ENCODE results near the gene KIAA0513. TPM values are rescaled to one million over a fixed set of nuclear protein-coding genes. Genes with fewer than 3 reads are reported as not detected.
A peak's percentile ranks its signal among the peaks of the same experiment; 100 is the strongest.
"Not testable (repeated sequence)": the region's sequence is repeated elsewhere in the genome, so short reads cannot be mapped to it uniquely, and the experiment has no call there.

KIAA0513 gene
- total RNA-seq, 2 donors from 2014 or later = 13.4 to 50.1 TPM

- H3K36me3 ChIP-seq = no peaks in the 10 kb centered on the region
- DNase-seq (ENCODE audit: low spot score) = no peak
- no peak for TF ChIP-seq CTCF (IDR thresholded peaks at IDR 0.05)
- H3K4me1 ChIP-seq (ENCODE audit: control insufficient read depth in 1 of 2, low read depth in 2 of 2) = peaks cover 5 to 7% of the 10 kb centered on the region in 2 donors
- H3K9me3 ChIP-seq = no peaks in the 10 kb centered on the region
- no peak overlapping the region for H3K27ac ChIP-seq
- no peak overlapping the region for H3K4me3 ChIP-seq
- ATAC-seq (ENCODE audit: insufficient number of reproducible peaks, low FRiP score, low read depth) = no peak
- H3K27me3 ChIP-seq (replicated peaks; ENCODE audit: insufficient read depth) = no peaks in the 10 kb centered on the region
These were observed 85.7 kb downstream of the KIAA0513 start for GRCh38 chr16:85113168-85113733.

GRCh38 chr16:85113913-85114312 lies 86.3 kb downstream of the KIAA0513 start:
- Histone ChIP-seq H3K27ac (no peak overlapping the region), H3K27me3 (replicated peaks; ENCODE audit: insufficient read depth) (no peaks in the 10 kb centered on the region), H3K9me3 (no peaks in the 10 kb centered on the region), H3K36me3 (no peaks in the 10 kb centered on the region), H3K4me1 (ENCODE audit: control insufficient read depth in 1 of 2, low read depth in 2 of 2) (peaks cover 5 to 7% of the 10 kb centered on the region in 2 donors), H3K4me3 (no peak overlapping the region)
- TF ChIP-seq CTCF (IDR thresholded peaks at IDR 0.05) = no peak
- ATAC-seq (ENCODE audit: insufficient number of reproducible peaks, low FRiP score, low read depth) (no peak), DNase-seq (ENCODE audit: low spot score) (no peak)

- H3K36me3 ChIP-seq = no peaks in the 10 kb centered on the region
- no peaks in the 10 kb centered on the region for H3K27me3 ChIP-seq (replicated peaks; ENCODE audit: insufficient read depth)
- H3K9me3 ChIP-seq = no peaks in the 10 kb centered on the region
- H3K27ac ChIP-seq = no peak overlapping the region
- peak; percentile 64 for ATAC-seq (ENCODE audit: insufficient number of reproducible peaks, low FRiP score, low read depth)
- peaks cover 5 to 7% of the 10 kb centered on the region in 2 donors for H3K4me1 ChIP-seq (ENCODE audit: control insufficient read depth in 1 of 2, low read depth in 2 of 2)
- peak overlapping the region; percentile 63 for H3K4me3 ChIP-seq
- DNase-seq (ENCODE audit: low spot score) = peak; percentile 59
- TF ChIP-seq CTCF (IDR thresholded peaks at IDR 0.05) = peak; percentile 95
These were observed 87.4 kb downstream of the KIAA0513 start for GRCh38 chr16:85114909-85115567.

GRCh38 chr16:85117418-85117817 lies 89.8 kb downstream of the KIAA0513 start:
- TF ChIP-seq CTCF (IDR thresholded peaks at IDR 0.05) = no peak
- H3K27ac ChIP-seq = no peak overlapping the region
- no peak overlapping the region for H3K4me3 ChIP-seq
- DNase-seq (ENCODE audit: low spot score) = no peak
- ATAC-seq (ENCODE audit: insufficient number of reproducible peaks, low FRiP score, low read depth) = no peak
- H3K27me3 ChIP-seq (replicated peaks; ENCODE audit: insufficient read depth) = no peaks in the 10 kb centered on the region
- H3K9me3 ChIP-seq = no peaks in the 10 kb centered on the region
- H3K4me1 ChIP-seq (ENCODE audit: control insufficient read depth in 1 of 2, low read depth in 2 of 2) = peaks cover 5 to 7% of the 10 kb centered on the region in 2 donors
- H3K36me3 ChIP-seq = no peaks in the 10 kb centered on the region

GRCh38 chr16:85120006-85120340 lies 92.4 kb downstream of the KIAA0513 start:
- no peak for TF ChIP-seq CTCF (IDR thresholded peaks at IDR 0.05)
- H3K27me3 ChIP-seq (replicated peaks; ENCODE audit: insufficient read depth) = no peaks in the 10 kb centered on the region
- H3K27ac ChIP-seq = no peak overlapping the region
- no peaks in the 10 kb centered on the region for H3K9me3 ChIP-seq
- H3K36me3 ChIP-seq = no peaks in the 10 kb centered on the region
- H3K4me3 ChIP-seq = no peak overlapping the region
- H3K4me1 ChIP-seq (ENCODE audit: control insufficient read depth in 1 of 2, low read depth in 2 of 2) = peaks cover 15 to 20% of the 10 kb centered on the region in 2 donors
- no peak for ATAC-seq (ENCODE audit: insufficient number of reproducible peaks, low FRiP score, low read depth)
- no peak for DNase-seq (ENCODE audit: low spot score)

- H3K9me3 ChIP-seq; H3K36me3 ChIP-seq; H3K27me3 ChIP-seq (replicated peaks; ENCODE audit: insufficient read depth); ATAC-seq (ENCODE audit: insufficient number of reproducible peaks, low FRiP score, low read depth); DNase-seq (ENCODE audit: low spot score): not testable (repeated sequence)
- Histone ChIP-seq H3K27ac (peak overlapping the region; percentile 70 to 83), H3K4me3 (peak overlapping the region; percentile 52), H3K4me1 (ENCODE audit: control insufficient read depth in 1 of 2, low read depth in 2 of 2) (peaks cover 34 to 42% of the 10 kb centered on the region in 2 donors)
These were observed 95.8 kb downstream of the KIAA0513 start for GRCh38 chr16:85123441-85123840.
